ENCODE results near the gene CKMT1A. TPM values are rescaled to one million over a fixed set of nuclear protein-coding genes. Genes with fewer than 3 reads are reported as not detected.
"Not testable (repeated sequence)": the region's sequence is repeated elsewhere in the genome, so short reads cannot be mapped to it uniquely, and the experiment has no call there.

Gene CKMT1A
- total and polyA plus RNA-seq, 2 donors: 0.79 to 2.4 TPM

DNA sequence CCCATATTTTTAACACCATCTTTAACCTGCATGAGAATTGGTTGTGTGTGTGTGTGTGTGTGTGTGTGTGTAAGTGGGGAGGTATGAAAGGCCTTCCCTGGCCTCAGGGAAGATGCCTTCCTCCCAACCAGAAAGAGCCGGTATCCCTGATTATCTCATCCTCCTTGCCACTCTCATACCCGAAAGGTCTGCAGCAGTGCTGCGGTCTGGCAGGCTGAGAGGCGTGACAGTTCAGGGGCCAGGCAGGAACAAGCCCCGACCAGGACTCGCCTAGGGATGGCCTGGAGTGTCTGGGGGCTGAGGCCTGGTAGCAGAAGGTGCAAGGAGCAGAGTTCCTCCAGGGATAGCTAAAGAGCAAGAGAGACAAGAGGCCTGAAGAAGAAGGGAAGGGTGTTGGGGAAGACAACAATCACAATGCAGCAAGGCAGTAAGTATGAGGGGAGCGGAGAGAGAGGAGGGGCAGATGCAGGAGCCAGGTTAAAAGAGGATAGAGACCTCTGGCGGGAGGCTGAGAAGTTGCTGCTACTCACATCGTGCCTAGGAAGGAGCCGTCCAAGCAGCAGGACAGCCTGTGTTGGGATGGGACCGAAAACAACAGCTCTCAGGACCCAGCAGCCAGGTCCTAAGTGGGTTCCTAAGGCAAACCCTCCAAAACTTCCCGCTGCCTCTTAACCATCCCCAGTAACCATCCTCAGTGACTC, 16.9 kb downstream of the CKMT1A start:
- not testable (repeated sequence) for H3K4me3 ChIP-seq (ENCODE audit: low read depth, low read length); H3K36me3 ChIP-seq (ENCODE audit: insufficient read depth); H3K27ac ChIP-seq (ENCODE audit: low read depth); DNase-seq (ENCODE audit: extremely low spot score); H3K4me1 ChIP-seq (ENCODE audit: insufficient read depth)
- 81% methylated on average over 1 of the region's 12 CpGs for WGBS

DNA sequence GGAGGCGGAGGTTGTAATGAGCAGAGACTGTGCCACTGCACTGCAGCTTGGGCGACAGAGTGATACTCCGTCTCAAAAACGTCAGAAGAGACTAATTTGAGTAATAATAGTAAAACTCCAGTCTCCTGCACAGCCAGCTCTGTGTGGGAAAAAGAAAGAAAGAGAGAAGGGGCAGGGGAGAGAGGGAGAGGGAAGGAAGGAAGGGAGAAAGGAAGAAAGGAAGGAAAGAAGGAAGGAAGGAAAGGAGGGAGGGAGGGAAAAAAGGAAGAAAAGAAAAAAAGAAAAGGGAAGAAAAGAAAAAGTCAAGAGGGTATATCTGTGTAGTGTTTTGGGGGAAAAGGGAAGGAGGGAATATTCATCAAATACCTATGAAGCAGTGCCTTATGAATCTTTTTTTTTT, 29.5 kb downstream of the CKMT1A start:
- 72% methylated on average over 4 of the region's 4 CpGs for WGBS
- no peak overlapping the region for H3K27ac ChIP-seq (ENCODE audit: low read depth)
- H3K36me3 ChIP-seq (ENCODE audit: insufficient read depth): no peaks in the 10 kb centered on the region
- no peak for DNase-seq (ENCODE audit: extremely low spot score)
- H3K4me1 ChIP-seq (ENCODE audit: insufficient read depth): no peaks in the 10 kb centered on the region
- H3K4me3 ChIP-seq (ENCODE audit: low read depth, low read length): no peak overlapping the region

DNA sequence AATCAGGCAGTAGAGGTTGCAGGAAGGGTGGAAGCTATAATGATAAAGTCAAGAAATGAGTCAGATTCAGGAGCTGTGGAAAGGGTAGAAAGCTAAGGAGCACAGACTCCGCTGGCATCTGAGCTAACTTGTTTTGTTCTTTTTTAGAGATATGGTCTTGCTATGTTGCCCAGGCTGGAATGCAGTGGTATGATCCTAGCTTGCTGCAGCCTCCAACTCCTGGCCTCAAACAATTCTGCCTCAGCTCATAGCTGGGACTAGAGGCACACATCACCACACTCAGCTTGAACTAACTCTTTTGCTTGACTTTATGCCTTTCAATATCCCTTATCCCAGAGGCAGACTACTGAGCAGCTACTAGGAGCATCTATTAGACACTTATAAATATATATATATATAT, 32.6 kb downstream of the CKMT1A start:
- H3K36me3 ChIP-seq (ENCODE audit: insufficient read depth); H3K4me1 ChIP-seq (ENCODE audit: insufficient read depth); H3K27ac ChIP-seq (ENCODE audit: low read depth); H3K4me3 ChIP-seq (ENCODE audit: low read depth, low read length); DNase-seq (ENCODE audit: extremely low spot score): not testable (repeated sequence)
- 97% methylated on average over 1 of the region's 1 CpG for WGBS

DNA sequence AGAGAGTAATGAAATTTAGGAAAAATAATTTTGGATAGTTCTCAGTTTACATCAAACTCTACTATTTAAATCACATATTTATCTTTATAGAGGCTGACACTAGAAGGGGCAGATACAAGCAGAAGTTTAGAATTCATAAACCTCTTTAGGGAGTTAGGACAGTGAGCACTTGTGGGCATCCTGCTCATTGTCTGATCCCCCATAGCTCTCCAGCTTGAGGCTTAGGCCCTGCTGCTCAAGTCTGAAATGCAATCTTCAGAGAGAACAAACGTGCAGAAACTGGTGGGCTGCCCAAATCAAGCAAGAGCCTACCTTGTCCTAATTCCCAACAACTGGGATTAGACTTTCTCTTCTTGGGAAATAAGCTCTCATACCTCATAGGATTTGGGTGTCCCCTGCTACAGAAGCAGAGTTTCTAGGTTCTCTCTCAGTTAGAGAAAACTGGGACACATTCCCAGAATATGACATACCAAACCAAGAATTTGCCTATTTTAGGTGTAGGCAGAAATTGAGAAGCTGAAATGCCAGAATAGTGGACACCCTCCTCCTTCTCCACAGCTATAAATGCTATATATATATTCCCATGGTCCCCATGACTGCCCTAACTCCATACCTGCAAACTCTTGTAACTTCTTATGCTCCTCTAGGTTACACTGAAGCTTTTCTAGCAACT, 34.5 kb downstream of the CKMT1A start:
- H3K4me3 ChIP-seq (ENCODE audit: low read depth, low read length); H3K36me3 ChIP-seq (ENCODE audit: insufficient read depth); DNase-seq (ENCODE audit: extremely low spot score); H3K27ac ChIP-seq (ENCODE audit: low read depth); H3K4me1 ChIP-seq (ENCODE audit: insufficient read depth): not testable (repeated sequence)
- 55% methylated on average over 1 of the region's 1 CpG for WGBS

DNA sequence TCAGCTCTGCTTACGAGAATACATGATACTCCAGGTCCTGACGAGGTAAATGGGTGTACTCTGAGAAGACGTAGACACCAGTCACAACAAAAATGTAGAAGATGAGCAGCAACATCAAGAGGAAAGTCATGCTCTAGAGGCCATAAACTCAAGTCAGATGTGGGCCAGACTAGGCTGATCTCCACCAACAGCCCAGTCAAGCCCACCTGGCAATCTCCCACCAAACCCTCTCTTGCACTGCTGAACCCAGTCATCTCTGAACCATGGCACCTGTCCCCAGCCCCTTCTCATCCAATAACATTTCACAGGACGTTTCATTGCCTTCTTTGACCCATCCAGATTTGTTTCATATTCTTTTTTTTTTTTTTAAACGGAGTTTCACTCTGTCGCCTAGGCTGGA, 41.8 kb downstream of the CKMT1A start:
- DNase-seq (ENCODE audit: extremely low spot score): no peak
- Histone ChIP-seq H3K4me1 (ENCODE audit: insufficient read depth) (no peaks in the 10 kb centered on the region), H3K36me3 (ENCODE audit: insufficient read depth) (no peaks in the 10 kb centered on the region), H3K27ac (ENCODE audit: low read depth) (no peak overlapping the region), H3K4me3 (ENCODE audit: low read depth, low read length) (no peak overlapping the region)
- WGBS: 87% methylated on average over 6 of the region's 6 CpGs

DNA sequence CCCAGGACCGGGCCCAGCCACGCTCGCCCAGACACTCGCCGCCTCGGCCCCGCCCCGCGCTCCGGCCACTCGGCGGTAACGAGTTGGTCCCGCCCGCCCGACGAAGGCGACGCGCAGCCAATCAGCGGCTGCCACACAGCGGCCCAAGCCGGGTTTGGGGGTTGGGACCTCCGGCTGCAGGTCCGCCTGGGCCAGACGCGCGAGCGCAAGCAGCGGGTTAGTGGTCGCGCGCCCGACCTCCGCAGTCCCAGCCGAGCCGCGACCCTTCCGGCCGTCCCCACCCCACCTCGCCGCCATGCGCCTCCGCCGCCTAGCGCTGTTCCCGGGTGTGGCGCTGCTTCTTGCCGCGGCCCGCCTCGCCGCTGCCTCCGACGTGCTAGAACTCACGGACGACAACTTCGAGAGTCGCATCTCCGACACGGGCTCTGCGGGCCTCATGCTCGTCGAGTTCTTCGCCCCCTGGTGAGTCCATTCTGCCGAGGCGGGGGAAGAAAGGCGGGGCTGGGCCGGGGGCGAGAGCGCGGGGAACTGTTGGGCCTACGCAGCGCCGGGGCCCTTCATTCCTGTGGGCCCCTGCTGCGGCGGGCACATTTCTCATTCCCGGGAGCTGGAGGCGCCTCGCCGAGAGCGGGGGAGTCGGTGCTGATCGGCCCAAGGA, 52.7 kb downstream of the CKMT1A start, which contains the start of gene PDIA3:
Gene PDIA3, plus strand, starts transcription at position 194 of the 658 bp plus-strand sequence. Its CDS starts 102 bp downstream, at position 296.
- under 1% methylated on average over 84 of the region's 84 CpGs for WGBS
- Histone ChIP-seq H3K4me3 (ENCODE audit: low read depth, low read length) (peak within 1 kb of the TSS; percentile 97), H3K27ac (ENCODE audit: low read depth) (peak within 1 kb of the TSS; percentile 96)
- H3K36me3 ChIP-seq (ENCODE audit: insufficient read depth); H3K4me1 ChIP-seq (ENCODE audit: insufficient read depth): not testable (repeated sequence)
- DNase-seq (ENCODE audit: extremely low spot score): peak; percentile 55

DNA sequence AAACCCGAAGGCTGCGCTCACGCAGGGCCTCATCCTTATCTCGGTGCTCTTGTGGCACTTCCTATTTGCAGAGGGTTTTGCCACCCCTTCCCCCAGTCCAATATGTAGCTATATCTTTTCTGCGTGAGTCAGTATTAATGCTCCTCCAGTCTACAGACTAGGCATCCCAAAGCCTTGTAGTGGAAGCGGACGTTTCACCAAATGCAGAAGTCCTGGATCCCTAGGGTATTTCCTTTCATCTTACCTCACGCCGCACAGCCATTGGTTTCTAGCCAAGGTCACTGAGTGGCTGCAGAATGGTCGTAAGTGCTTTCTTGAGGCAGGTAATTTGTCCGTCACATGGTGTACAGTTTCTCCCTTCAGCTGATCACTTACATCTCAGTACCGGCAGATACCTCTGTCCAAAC, 53.2 kb downstream of the CKMT1A start:
- Histone ChIP-seq H3K4me3 (ENCODE audit: low read depth, low read length) (peak overlapping the region; percentile 97), H3K27ac (ENCODE audit: low read depth) (peak overlapping the region; percentile 96)
- not testable (repeated sequence) for H3K36me3 ChIP-seq (ENCODE audit: insufficient read depth); H3K4me1 ChIP-seq (ENCODE audit: insufficient read depth); DNase-seq (ENCODE audit: extremely low spot score)
- under 1% methylated on average over 12 of the region's 12 CpGs for WGBS

DNA sequence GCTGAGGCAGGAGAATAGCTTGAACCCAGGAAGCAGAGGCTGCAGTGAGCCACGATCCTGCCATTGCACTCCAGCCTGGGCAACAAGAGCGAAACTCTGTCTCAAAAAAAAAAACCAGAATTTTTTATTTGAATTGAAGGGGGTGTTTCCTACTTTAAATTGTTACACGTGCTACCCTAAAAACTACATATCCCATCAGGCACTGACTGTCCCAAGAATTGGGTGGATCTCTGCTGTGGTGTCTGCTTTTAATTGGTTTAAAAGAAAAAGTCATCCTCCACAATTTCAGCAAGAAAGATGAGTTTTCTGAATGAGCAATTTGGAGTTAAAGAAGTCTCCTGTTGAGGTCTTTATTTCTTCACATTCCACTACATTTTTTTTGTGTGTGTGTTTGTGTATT, 54.7 kb downstream of the CKMT1A start:
- no peak for DNase-seq (ENCODE audit: extremely low spot score)
- peaks cover 4% of the 10 kb centered on the region for H3K4me1 ChIP-seq (ENCODE audit: insufficient read depth)
- no peak overlapping the region for H3K27ac ChIP-seq (ENCODE audit: low read depth)
- no peaks in the 10 kb centered on the region for H3K36me3 ChIP-seq (ENCODE audit: insufficient read depth)
- 75% methylated on average over 3 of the region's 3 CpGs for WGBS
- H3K4me3 ChIP-seq (ENCODE audit: low read depth, low read length): no peak overlapping the region

Small RNA genes lying within 50 kb of the gene (small RNA-seq; reads per million reads assigned to genes)
- gene PDIA3P2 (not detected), gene RNU6-353P (not detected), gene RNU6-354P (not detected)

Other genes starting within 250 kb of the CKMT1A start
- gene TP53BP1, start 200.7 kb upstream of the CKMT1A start, total RNA-seq: 106 TPM
- 16.7 TPM for gene TP53BP1, start 200.7 kb upstream of the CKMT1A start, polyA plus RNA-seq
- gene MAP1A, start 176.3 kb upstream of the CKMT1A start, total RNA-seq: 14.3 TPM
- gene MAP1A, start 176.3 kb upstream of the CKMT1A start, polyA plus RNA-seq: 27.3 TPM
- gene PPIP5K1, start 103.7 kb upstream of the CKMT1A start, total RNA-seq: 20.7 TPM
- gene PPIP5K1, start 103.7 kb upstream of the CKMT1A start, polyA plus RNA-seq: 12.2 TPM
- gene CKMT1B, start 99.8 kb upstream of the CKMT1A start, total RNA-seq: 0.63 TPM
- 2.7 TPM for gene CKMT1B, start 99.8 kb upstream of the CKMT1A start, polyA plus RNA-seq
- 0.05 TPM for gene STRC, start 75.1 kb upstream of the CKMT1A start, total RNA-seq
- 0.20 TPM for gene STRC, start 75.1 kb upstream of the CKMT1A start, polyA plus RNA-seq
- 4.7 TPM for gene CATSPER2, start 45.0 kb upstream of the CKMT1A start, total RNA-seq
- gene CATSPER2, start 45.0 kb upstream of the CKMT1A start, polyA plus RNA-seq: 0.82 TPM
- gene PDIA3, start 52.6 kb downstream of the CKMT1A start, total RNA-seq: 167 TPM
- 159 TPM for gene PDIA3, start 52.6 kb downstream of the CKMT1A start, polyA plus RNA-seq
- gene ELL3, start 83.1 kb downstream of the CKMT1A start, total RNA-seq: 5.4 TPM
- 4.1 TPM for gene ELL3, start 83.1 kb downstream of the CKMT1A start, polyA plus RNA-seq
- 248 TPM for gene SERF2, start 98.5 kb downstream of the CKMT1A start, total RNA-seq
- gene SERF2, start 98.5 kb downstream of the CKMT1A start, polyA plus RNA-seq: 1,227 TPM
- not detected for gene SERINC4, start 106.4 kb downstream of the CKMT1A start, total RNA-seq
- gene SERINC4, start 106.4 kb downstream of the CKMT1A start, polyA plus RNA-seq: 0.61 TPM
- 5.3 TPM for gene HYPK, start 106.7 kb downstream of the CKMT1A start, total RNA-seq
- 11.9 TPM for gene HYPK, start 106.7 kb downstream of the CKMT1A start, polyA plus RNA-seq
- gene MFAP1, start 130.8 kb downstream of the CKMT1A start, total RNA-seq: 22.4 TPM
- 26.2 TPM for gene MFAP1, start 130.8 kb downstream of the CKMT1A start, polyA plus RNA-seq
- 17.1 TPM for gene WDR76, start 133.1 kb downstream of the CKMT1A start, total RNA-seq
- 3.1 TPM for gene WDR76, start 133.1 kb downstream of the CKMT1A start, polyA plus RNA-seq